A549 (cell line): Measurements from ENCODE around the gene KRT72. TPM values are rescaled to one million over a fixed set of nuclear protein-coding genes. Genes with fewer than 3 reads are reported as not detected.

Experiments
- ATAC-seq, 2 experiments: fragments of 200-7000 bp in 1 of 2; fragments of >200 bp in 1 of 2; cut with Nextera tagmentation in 1 of 2; cut with Tn5 transposase in 1 of 2; 3 replicates each; pipeline versions ENCODE4 v1.8.0 to v1.9.1; 2018 to 2020; ENCODE audit warnings: mild to moderate bottlenecking in 1 of 2, moderate library complexity in 1 of 2
- CTCF ChIA-PET: fragments of 300-600 bp; sonication (Branson Sonifier 250); formaldehyde crosslinking; extraction: SDS; loops from one replicate; lab custom pipeline; 2021; ENCODE audit warnings: antibody characterized with exemption, inconsistent platforms; lab: Yijun Ruan, JAX
- POLR2A ChIA-PET: fragments of 350-600 bp; formaldehyde crosslinking; extraction: SDS; loops from one replicate; lab custom pipeline; 2021; ENCODE audit warnings: antibody characterized with exemption, inconsistent platforms; lab: Yijun Ruan, JAX
- DNase-seq, 2 experiments: peaks; one replicate each; pipeline versions ENCODE4 v3.0.0 to v3.0.0-alpha.2; 2011 to 2016; ENCODE audit warnings: low read depth in 1 of 2, low spot score in 1 of 2
- FAIRE-seq: peaks from 2 replicates; lab custom pipeline; 2011; peaks lifted over from hg19 to GRCh38; lab: Jason Lieb, UNC
- H3K27ac ChIP-seq, 2 experiments: fragments of >200 bp; sonication (Bioruptor Twin); formaldehyde crosslinking; 3 replicates each; pipeline ENCODE4 v1.5.1; 2016 to 2017
- H3K4me1 ChIP-seq: fragments of >200 bp; sonication (Bioruptor Twin); formaldehyde crosslinking; 3 replicates; pipeline ENCODE4 v1.6.1; 2016
- H3K4me2 ChIP-seq: fragments of >200 bp; sonication (Bioruptor Twin); formaldehyde crosslinking; 3 replicates; pipeline ENCODE4 v1.6.1; 2016
- H3K4me3 ChIP-seq: fragments of >200 bp; sonication (Bioruptor Twin); formaldehyde crosslinking; 3 replicates; pipeline ENCODE4 v1.5.1; 2016
- H3K9me3 ChIP-seq: fragments of >200 bp; sonication (Bioruptor Twin); formaldehyde crosslinking; 3 replicates; pipeline ENCODE4 v1.6.1; 2016
- ATOH8 ChIP-seq: fragments of 250-450 bp; sonication (Bioruptor Pico); IDR thresholded peaks from 2 replicates; pipeline ENCODE4 v1.5.0; 2020; ENCODE audit warnings: low read depth, mild to moderate bottlenecking, moderate library complexity
- BHLHE40 ChIP-seq: IDR thresholded peaks from 2 replicates; pipeline ENCODE4 v1.6.1; 2012; ENCODE audit warnings: low read depth, low read length, inconsistent platforms
- CBX8 ChIP-seq: fragments of 200-600 bp; sonication (generic); IDR thresholded peaks from 2 replicates; pipeline ENCODE4 v1.6.1; 2016
- CEBPB ChIP-seq, 2 experiments: fragments of >200 bp in 1 of 2; sonication (Bioruptor Twin) in 1 of 2; formaldehyde crosslinking in 1 of 2; IDR thresholded peaks; 2 replicates each; pipeline ENCODE4 v1.6.1; 2012 to 2016
- E2F6 ChIP-seq: IDR thresholded peaks from 2 replicates; pipeline ENCODE4 v1.6.1; 2012; ENCODE audit warnings: low read depth, borderline replicate concordance
- FOXS1 ChIP-seq: fragments of 250-450 bp; sonication (Bioruptor Pico); IDR thresholded peaks from 2 replicates; pipeline ENCODE4 v1.5.0; 2020; ENCODE audit warnings: mild to moderate bottlenecking, moderate library complexity
- HEYL ChIP-seq: fragments of 250-450 bp; sonication (Bioruptor Pico); IDR thresholded peaks from 2 replicates; pipeline ENCODE4 v1.8.0; 2021; ENCODE audit warnings: mild to moderate bottlenecking, moderate library complexity
- HMGXB4 ChIP-seq: fragments of 250-450 bp; sonication (Bioruptor Pico); IDR thresholded peaks from 2 replicates; pipeline ENCODE4 v1.5.0; 2021; ENCODE audit warnings: mild to moderate bottlenecking, moderate library complexity, borderline replicate concordance
- HOXA7 ChIP-seq: fragments of 250-450 bp; sonication (Bioruptor Pico); IDR thresholded peaks from 2 replicates; pipeline ENCODE4 v1.5.0; 2020; ENCODE audit warnings: mild to moderate bottlenecking, moderate library complexity
- KDM1A ChIP-seq: fragments of 200-600 bp; sonication (generic); IDR thresholded peaks from 2 replicates; pipeline ENCODE4 v1.6.1; 2016; ENCODE audit warnings: low read depth, mild to moderate bottlenecking
- MAFK ChIP-seq: fragments of 450-650 bp; IDR thresholded peaks from 2 replicates; pipeline ENCODE4 v1.6.1; 2014; ENCODE audit not compliant: partially characterized antibody
- NFE2L2 ChIP-seq: fragments of 150-350 bp; conservative IDR thresholded peaks from 2 replicates; pipeline ENCODE4 v1.6.1; 2014; ENCODE audit warnings: low read length
- NR3C1 ChIP-seq: fragments of >200 bp; sonication (Bioruptor Twin); formaldehyde crosslinking; IDR thresholded peaks from 3 replicates; pipeline ENCODE4 v1.6.1; 2017
- PBX3 ChIP-seq: IDR thresholded peaks from 2 replicates; pipeline ENCODE4 v1.6.1; 2012
- POLR2AphosphoS2 ChIP-seq: conservative IDR thresholded peaks from 2 replicates; pipeline ENCODE4 v1.6.1; 2012; ENCODE audit warnings: low read length, improper control_type of control experiment, inconsistent platforms
- SREBF2 ChIP-seq: fragments of 450-650 bp; IDR thresholded peaks from 2 replicates; pipeline ENCODE4 v1.6.1; 2014; ENCODE audit warnings: mild to moderate bottlenecking, moderate library complexity
- TP53 ChIP-seq: fragments of 250-450 bp; sonication (Bioruptor Pico); IDR thresholded peaks from 2 replicates; pipeline ENCODE4 v1.5.0; 2021; ENCODE audit warnings: mild to moderate bottlenecking, moderate library complexity
- WGBS: methylation state at CpG from one replicate; pipeline ENCODE4 v1.1.6; 2017; ENCODE audit errors: missing lambda C conversion rate; 5-methylcytosine and 5-hydroxymethylcytosine counted together
- polyA plus RNA-seq, 4 experiments: library from polyadenylated mRNA; depleted of rRNA in 3 of 4; stranded (reverse); fragments of >200 nt; fragmentation: RNase III in 1 of 4; extraction: RNeasy Plus Mini Kit Qiagen cat#74134 plus additional on column Dnase treatment in 1 of 4; gene quantifications; 2 replicates in 3 of 4; 3 replicates in 1 of 4; pipeline ENCODE4 v1.2.3, GENCODE V29; 2011 to 2017
- TF ChIP-seq, protein P1 (sequence below): fragments of >200 bp; sonication (Bioruptor Twin); formaldehyde crosslinking; IDR thresholded peaks from 3 replicates; pipeline ENCODE4 v1.6.1; 2016

KRT72 gene
- polyA plus RNA-seq, 2 of the 4 experiments (the other 2 are of a cell fraction): not detected

GRCh38 chr12:52628841-52629240, 27.6 kb upstream of the KRT72 start:
- Histone ChIP-seq H3K4me3 (no peak overlapping the region), H3K4me2 (no peak overlapping the region), H3K9me3 (no peaks in the 10 kb centered on the region), H3K27ac (no peak overlapping the region), H3K4me1 (peaks cover 6% of the 10 kb centered on the region; the same call in 1 of the 3 replicates)
- no peak for ATAC-seq
- ChIA-PET CTCF (interaction anchor here (1.0 to 1.9 kb wide), 2 partner anchors 19 to 321 kb away, joined by 3 to 5 read pairs; no protein-coding TSS in a partner anchor), POLR2A (no interaction called here)
- no peak for DNase-seq
- WGBS: 59% methylated on average over 2 of the region's 2 CpGs
- TF ChIP-seq HMGXB4 (CRISPR knock-in tag) (no peak), TP53 (CRISPR knock-in tag) (no peak), HOXA7 (no peak), CEBPB (IDR thresholded peaks at IDR 0.05) (no peak), NFE2L2 (no peak), FOXS1 (CRISPR knock-in tag) (no peak)
- TF ChIP-seq, protein P1, sequence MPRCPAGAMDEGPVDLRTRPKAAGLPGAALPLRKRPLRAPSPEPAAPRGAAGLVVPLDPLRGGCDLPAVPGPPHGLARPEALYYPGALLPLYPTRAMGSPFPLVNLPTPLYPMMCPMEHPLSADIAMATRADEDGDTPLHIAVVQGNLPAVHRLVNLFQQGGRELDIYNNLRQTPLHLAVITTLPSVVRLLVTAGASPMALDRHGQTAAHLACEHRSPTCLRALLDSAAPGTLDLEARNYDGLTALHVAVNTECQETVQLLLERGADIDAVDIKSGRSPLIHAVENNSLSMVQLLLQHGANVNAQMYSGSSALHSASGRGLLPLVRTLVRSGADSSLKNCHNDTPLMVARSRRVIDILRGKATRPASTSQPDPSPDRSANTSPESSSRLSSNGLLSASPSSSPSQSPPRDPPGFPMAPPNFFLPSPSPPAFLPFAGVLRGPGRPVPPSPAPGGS: no peak
- FAIRE-seq: no peak

GRCh38 chr12:52628111-52628507, 26.8 kb upstream of the KRT72 start:
- peaks cover 6% of the 10 kb centered on the region; the same call in 1 of the 3 replicates for H3K4me1 ChIP-seq
- no peak overlapping the region for H3K4me2 ChIP-seq
- FAIRE-seq (no peak), ATAC-seq (no peak), DNase-seq (no peak)
- ChIA-PET POLR2A (no interaction called here), CTCF (no interaction called here)
- 45% methylated on average over 4 of the region's 4 CpGs for WGBS
- no peak for TF ChIP-seq POLR2AphosphoS2
- no peak for TF ChIP-seq CBX8
- TF ChIP-seq, protein P1: no peak
- no peak for TF ChIP-seq BHLHE40
- no peak for TF ChIP-seq NR3C1
- TF ChIP-seq ATOH8 (CRISPR knock-in tag): no peak
- TF ChIP-seq KDM1A: no peak
- no peak for TF ChIP-seq SREBF2
- no peak for TF ChIP-seq HEYL (CRISPR knock-in tag)
- no peak for TF ChIP-seq E2F6
- no peaks in the 10 kb centered on the region for H3K9me3 ChIP-seq
- no peak overlapping the region for H3K4me3 ChIP-seq
- H3K27ac ChIP-seq: no peak overlapping the region

DNA sequence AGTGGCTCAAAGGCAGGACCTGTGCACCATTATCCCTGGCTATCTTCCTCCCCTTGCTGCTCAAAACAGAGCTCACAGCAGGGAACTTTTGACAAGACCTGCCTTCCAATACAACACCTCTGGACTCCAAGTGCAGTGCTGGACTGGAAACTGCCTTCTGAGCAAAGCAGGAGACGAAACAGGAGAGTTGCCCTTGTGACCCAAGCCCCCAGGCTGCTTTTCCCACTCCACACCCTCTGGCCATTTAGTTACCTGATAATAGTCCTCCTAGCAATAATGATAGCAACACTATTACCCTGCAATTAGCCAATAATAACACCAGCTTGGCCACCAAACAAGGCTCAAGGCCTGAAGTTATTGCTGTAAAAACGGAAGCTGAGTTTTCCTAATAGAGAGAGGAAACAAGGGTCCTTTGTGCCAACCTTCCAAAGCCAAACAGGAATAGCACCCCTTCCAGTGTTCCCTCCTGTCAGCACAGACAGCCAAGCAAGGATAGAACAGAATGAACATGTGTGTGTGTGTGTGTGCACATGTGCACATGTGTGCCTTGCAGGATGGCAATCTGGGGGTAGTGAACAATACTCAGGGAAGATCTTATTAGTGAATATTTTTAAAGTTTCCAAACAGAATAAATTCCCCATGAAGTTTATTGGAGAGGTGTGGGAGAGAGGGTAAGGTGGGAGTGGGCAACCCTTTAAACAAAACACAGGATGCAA, 26.3 kb upstream of the KRT72 start:
- no peak for ATAC-seq

More for the DNA sequence above, 26.3 kb upstream of the KRT72 start:
- FAIRE-seq: no peak
- no peaks in the 10 kb centered on the region for H3K9me3 ChIP-seq
- TF ChIP-seq MAFK (no peak), PBX3 (no peak)
- TF ChIP-seq, protein P1: no peak
- H3K4me2 ChIP-seq: no peak overlapping the region
- no peak overlapping the region for H3K27ac ChIP-seq
- no peak for DNase-seq
- H3K4me1 ChIP-seq: peaks cover 6% of the 10 kb centered on the region; the same call in 1 of the 3 replicates
- ChIA-PET CTCF (interaction anchor here (0.7 to 2.1 kb wide), 3 partner anchors 45 to 252 kb away, joined by 3 to 5 read pairs (median 3); no protein-coding TSS in a partner anchor), POLR2A (no interaction called here)
- WGBS: 55% methylated on average over 2 of the region's 2 CpGs
- no peak overlapping the region for H3K4me3 ChIP-seq
